ENCODE data around the gene ACADVL.

ACADVL gene

DNA sequence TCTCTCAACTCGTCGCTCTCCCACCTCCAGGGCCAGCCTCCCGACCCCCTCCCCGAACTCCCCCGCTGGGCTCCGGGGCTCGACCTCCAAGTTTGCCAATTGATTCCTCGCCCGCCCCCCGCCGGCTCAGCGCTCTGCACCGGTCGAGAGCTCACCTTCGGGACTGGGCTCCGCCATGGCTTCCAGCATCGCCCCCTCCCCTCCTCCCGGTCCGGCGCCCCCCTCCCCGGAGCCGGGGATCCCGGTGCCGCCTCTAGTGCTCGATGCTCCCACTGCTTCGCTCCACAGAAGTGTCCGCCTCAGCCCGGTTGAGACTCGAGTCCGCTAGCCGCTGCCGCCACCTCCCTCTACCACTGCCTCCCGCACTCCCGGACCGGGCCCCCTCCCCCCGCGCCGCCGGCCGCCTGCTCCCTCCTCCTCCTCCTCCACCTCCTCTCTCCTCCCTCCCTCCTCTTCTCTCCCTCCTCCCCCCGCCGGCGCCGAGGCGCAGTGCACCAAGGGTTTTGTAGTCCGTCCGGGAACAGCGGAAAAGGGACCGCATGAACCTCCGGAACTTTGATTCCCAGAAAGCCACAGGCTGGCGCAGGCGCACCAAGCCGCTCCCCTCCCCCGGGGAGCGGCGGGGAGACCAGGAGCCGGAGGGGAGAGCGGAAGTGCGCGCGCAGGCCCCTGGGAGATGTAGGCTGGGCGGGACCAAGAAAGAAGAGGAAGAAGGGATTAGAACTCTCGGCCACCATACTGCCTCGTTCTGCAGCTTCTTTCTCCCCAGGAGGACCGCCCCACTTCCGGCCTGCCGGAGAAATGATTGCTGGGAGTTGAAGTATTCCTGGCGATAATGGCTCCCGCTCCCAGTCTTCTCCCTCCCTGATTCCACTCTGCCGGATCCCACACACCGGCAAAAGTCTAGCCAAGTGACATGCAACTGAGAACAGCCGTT lies 19.6 kb downstream of the ACADVL start, which contains the start of gene PHF23:
Gene PHF23 (minus strand): TSS at position 367 of the 937 bp plus-strand sequence. CDS start 178 bp downstream, at position 189.
- TF ChIP-seq, protein P1, sequence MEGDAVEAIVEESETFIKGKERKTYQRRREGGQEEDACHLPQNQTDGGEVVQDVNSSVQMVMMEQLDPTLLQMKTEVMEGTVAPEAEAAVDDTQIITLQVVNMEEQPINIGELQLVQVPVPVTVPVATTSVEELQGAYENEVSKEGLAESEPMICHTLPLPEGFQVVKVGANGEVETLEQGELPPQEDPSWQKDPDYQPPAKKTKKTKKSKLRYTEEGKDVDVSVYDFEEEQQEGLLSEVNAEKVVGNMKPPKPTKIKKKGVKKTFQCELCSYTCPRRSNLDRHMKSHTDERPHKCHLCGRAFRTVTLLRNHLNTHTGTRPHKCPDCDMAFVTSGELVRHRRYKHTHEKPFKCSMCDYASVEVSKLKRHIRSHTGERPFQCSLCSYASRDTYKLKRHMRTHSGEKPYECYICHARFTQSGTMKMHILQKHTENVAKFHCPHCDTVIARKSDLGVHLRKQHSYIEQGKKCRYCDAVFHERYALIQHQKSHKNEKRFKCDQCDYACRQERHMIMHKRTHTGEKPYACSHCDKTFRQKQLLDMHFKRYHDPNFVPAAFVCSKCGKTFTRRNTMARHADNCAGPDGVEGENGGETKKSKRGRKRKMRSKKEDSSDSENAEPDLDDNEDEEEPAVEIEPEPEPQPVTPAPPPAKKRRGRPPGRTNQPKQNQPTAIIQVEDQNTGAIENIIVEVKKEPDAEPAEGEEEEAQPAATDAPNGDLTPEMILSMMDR (IDR thresholded peaks at IDR 0.05) = no peak
- TF ChIP-seq ZFX (IDR thresholded peaks at IDR 0.05; ENCODE audit: borderline replicate concordance) = no peak
- peak within 1 kb of the TSS; percentile 98 for H3K27ac ChIP-seq

DNA sequence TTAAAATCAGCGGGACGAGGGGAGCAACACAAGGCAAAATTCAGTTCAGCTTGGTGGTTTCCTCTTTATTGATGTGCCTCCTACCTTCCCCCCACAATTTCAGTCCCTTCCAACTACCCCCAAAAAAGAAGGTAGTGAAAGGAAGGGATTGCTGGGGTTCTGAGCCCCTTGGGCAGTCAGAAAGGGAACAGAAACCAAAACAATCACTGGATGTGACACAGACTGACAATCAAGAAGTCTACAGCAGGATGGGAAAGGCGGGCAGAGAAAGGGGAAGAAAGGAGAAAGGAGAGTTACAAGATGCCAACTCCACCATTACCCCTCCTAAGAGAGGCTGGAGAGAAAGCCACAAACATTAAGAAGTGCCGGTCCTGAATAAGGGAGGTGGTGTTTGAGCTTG lies 20.6 kb downstream of the ACADVL start:
- peak overlapping the region; percentile 98 for H3K27ac ChIP-seq
- TF ChIP-seq, protein P1 (IDR thresholded peaks at IDR 0.05) = no peak
- no peak for TF ChIP-seq ZFX (IDR thresholded peaks at IDR 0.05; ENCODE audit: borderline replicate concordance)

DNA sequence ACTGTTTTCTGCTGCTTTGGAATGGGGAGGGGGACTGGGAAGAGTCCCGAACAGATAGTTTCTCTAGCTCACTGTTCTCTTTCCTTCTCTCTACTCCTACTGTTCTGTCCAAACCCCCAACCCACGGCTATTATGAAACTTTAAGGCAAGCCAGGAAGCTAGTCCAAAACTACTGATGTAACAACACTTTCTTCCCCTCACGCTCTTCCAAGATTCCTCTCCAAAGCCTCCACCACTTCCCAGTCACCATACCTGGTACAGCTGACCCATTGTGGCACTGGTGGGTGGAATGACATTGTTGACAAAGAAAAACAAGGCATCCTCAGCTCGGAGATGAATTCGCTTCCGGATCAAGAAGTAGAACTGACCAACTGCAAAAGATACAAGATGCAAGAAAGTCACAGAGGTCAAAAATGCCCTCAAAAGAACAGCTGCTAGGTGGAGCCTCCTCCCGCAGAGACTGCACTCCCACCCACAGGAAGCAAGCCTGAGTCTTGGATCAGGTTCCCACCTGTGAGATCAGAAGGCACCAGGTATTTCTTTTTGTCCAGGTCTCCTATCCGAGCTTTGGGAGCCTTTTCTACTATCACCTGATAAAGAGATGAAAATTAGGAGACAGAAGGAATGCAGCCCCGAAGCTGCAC lies 21.5 kb downstream of the ACADVL start:
- H3K27ac ChIP-seq = peak overlapping the region; percentile 98
- TF ChIP-seq ZFX (IDR thresholded peaks at IDR 0.05; ENCODE audit: borderline replicate concordance) = no peak
- TF ChIP-seq, protein P1 (IDR thresholded peaks at IDR 0.05) = no peak

DNA sequence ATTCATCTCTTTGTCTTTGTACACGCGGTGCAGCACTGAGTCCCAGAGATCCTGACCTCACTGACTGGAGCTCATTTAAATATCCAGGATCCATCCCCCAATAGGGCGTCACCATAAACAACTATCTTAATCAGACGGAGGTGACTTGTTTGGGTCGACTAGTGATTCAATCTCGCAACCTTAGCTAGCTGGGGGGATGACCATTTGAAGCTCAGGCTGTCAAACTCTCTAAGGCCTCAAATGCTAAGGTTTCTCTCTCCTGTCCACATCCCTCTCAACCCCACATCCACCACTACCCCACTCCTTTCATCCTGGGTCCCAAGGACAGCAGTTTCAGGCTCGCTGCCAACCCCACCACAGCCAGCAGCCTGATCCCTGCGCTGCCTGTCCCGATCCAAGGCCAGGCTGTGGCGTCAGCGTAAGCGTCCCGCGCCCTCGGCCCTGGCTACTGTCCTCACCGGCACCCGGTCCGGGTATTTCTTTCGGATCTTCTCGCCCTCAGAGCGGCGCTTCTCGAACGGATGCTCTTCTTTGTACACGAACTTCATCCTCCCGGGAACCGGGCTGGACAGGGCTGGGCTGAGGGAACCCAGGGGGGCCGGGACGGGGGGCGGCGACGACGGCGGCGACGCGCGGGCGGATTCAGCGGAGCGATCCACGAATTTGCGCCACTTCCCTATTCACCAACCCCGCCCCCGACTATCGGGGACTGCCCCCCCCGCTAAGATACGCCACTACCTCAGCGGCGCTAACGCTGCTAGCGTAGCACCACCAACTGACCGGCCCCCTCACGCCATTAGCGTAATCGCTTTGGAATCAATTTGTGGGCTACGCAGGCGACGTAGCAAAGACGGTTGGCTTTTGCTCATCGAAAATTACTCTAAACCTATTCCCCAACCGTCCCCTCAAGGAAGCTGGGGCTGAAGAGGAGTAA lies 22.3 kb downstream of the ACADVL start, which contains the start of gene GABARAP:
Gene GABARAP (minus strand): TSS at position 667 of the 934 bp plus-strand sequence. CDS start 119 bp downstream, at position 548.
- TF ChIP-seq ZFX (IDR thresholded peaks at IDR 0.05; ENCODE audit: borderline replicate concordance) = no peak
- TF ChIP-seq, protein P1 (IDR thresholded peaks at IDR 0.05) = no peak
- H3K27ac ChIP-seq = peak within 1 kb of the TSS; percentile 98

DNA sequence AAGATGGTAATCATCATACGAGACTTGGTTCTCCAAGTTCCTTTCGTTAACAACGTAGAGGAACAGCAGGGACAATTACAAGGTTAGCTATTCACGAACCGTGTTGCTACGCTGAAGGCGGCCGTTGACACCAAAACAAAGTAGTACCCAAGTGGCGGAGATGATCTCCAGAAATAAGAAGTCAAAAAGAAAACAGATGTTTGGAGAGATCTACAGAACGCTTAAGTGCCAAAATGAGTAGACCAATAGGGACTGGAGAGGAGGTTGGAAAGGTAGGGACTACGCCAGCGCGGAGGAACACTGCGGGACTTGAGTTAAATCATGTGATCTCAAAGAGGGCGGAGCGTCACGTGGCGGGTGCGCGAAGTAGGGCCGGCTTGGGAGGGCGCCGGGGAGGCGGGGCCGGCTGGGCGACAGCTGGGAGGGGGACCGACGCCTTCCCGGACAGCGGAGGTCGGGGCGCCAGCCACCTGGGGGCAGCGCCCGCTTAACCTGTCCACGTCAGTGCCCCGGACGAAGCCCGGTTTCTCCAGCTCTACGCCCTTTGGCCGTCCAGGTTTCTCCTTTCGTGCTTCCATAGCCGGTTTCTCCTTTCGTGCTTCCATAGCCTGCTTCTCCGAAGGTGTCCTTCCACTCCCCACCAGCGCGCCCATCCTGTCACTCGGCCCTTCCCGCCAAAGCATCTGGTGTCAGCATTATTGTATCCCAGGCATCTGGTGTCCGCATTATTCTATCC lies 23.1 kb downstream of the ACADVL start:
- peak overlapping the region; percentile 98 for H3K27ac ChIP-seq
- TF ChIP-seq, protein P1 (IDR thresholded peaks at IDR 0.05) = no peak
- no peak for TF ChIP-seq ZFX (IDR thresholded peaks at IDR 0.05; ENCODE audit: borderline replicate concordance)

DNA sequence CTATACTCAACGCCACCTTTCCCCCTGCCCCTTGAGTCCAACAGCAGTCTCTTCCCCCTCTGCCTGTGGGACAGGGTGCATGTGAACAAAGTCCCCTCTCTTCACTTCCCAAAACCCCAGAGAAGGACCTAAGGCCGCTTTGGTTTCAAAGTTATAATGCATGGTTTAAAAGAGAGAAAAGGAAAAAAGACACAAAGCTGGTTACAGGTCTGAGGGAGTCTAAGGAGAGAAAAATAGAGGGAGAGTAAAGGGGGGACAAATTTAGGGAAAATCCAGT lies 23.7 kb downstream of the ACADVL start:
- peak overlapping the region; percentile 98 for H3K27ac ChIP-seq
- TF ChIP-seq, protein P1 (IDR thresholded peaks at IDR 0.05) = no peak
- no peak for TF ChIP-seq ZFX (IDR thresholded peaks at IDR 0.05; ENCODE audit: borderline replicate concordance)

DNA sequence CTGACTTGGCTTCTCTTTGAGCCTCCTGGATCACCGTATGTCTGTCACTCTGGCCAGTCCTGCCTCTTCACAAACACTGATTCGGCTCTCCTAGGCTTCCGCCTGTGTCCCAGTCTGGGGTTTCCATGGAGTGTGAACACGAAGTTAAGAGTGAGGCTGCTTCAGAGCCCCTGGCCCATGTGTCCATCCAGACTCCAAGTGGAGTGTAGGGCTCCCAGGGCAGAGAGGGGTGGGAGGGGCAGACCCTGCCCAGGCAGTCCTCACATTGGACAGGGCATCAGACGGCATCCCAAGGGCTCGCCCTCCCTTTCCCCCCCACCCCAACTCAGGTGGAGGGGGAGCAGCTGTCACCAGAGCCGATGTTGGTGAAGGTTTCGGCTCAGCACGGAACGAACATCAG lies 24.1 kb downstream of the ACADVL start:
- peak overlapping the region; percentile 98 for H3K27ac ChIP-seq
